Articular chondrocyte of knee joint (primary cell): ENCODE measurements around the gene RFXANK. TPM values are rescaled to one million over a fixed set of nuclear protein-coding genes. Genes with fewer than 3 reads are reported as not detected.

Source experiments
- small RNA-seq: library from RNA; depleted of rRNA; stranded (forward); fragments of <200 nt; gene quantifications from one replicate; pipeline ENCODE3, GENCODE V24; 2012
- total RNA-seq: library from RNA; depleted of rRNA; stranded (reverse); fragments of >200 nt; gene quantifications from 2 replicates; pipeline ENCODE4 v1.2.3, GENCODE V29; 2012

The RFXANK gene
- total RNA-seq = 32.1 and 32.4 TPM in 2 replicates

DNA sequence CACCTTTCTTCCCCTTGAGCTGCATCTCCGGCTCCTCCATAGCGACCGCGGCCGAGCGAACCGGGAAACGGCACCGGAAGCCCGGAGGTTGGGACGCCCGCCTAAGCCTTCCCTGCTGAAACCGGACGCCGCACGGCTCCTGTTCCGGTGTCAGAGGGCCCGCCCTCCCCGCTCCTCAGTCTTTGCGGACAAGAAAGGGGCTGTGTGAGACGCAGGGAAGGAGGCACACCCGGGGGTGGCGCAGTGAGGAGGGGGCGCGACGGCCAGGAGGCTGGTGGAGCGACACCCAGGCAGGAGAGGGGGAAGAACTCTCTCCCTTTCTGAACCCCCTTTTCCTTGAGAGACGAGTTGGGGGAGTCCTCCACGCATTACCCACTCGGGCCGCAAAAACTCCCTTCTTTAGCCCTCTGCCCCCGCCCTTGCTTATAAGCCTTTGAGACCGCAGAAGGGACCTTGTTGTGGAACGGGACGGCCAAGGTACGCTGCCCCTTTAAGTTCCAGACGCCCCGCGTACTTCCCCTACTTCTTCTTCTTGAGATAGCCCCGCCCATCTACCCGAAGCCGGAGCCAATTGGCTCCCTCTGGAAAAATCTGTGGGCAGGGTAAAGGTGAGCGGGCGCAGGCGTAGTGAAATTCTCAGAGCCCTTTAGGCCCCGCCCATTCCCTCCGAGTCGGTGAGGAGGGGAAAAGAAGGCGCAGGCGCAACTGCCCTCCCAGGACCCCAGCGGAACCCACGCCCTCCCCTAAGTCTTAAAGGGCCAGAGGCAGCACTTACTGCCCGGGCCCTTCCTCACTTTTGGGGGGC lies at the start of gene RFXANK, which contains the start of gene BORCS8:
Gene RFXANK (plus strand): TSS at position 181 of the 805 bp plus-strand sequence. CDS start 1,689 bp downstream, outside the sequence.
Gene BORCS8 (minus strand): TSS at position 75 of the 805 bp plus-strand sequence. CDS start 35 bp downstream, at position 40.

GRCh38 chr19:19170053-19170872 lies 21.8 kb upstream of the RFXANK start, which contains the start of gene MEF2B:
Gene MEF2B, minus strand, starts transcription at chr19:19170263. Its CDS starts 19,528 bp downstream, at chr19:19150735.

GRCh38 chr19:19203012-19203856 lies 11.2 kb downstream of the RFXANK start, which contains the start of gene NR2C2AP:
Gene NR2C2AP, minus strand, starts transcription at chr19:19203414. Its CDS starts 354 bp downstream, at chr19:19203060.

DNA sequence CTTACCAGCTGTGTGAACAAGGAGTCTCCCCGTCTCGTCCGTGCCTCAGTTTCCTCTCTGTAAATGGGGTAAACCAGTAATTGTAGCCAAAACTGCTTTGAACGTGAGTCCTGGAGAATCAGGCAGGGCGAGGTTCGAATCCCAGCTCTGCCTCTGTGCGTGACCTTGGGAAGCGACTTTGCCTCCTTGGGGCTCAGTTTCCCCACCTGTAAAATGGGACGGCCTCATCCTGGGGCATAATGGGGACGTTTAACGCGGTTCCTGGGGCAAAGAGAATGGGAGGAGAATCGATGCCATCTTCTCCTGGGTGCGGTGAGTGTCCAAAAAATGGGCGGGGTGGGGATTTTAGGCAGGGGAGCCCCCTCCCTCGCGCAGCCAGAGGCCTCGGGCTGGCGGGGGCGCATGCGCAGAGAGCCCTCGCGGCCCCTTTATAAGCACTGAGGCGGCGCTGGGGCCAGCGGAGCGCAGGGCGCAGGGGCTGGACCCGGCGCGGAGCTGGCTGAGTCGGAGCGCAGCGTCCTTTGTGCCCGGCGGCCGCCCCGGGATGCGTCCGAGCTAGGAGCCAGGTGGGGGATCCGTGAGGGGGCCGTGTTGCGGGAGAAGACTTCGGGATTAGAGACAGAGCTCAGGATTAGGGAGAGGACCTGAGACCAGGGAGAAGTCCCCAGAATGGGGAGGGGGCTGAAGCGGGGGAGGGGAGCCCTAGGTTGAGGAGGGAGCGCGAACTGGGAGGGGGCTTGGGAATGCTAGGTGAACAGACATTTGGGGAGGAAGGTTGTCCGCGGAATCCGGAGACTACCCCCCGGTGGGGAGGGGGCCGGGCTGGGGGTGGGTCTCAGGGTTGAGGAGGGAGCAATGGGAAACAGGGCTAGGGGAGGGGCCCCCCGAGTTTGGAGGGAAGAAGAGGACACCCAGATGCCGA lies 19.7 kb downstream of the RFXANK start, which contains the start of gene NCAN:
Gene NCAN (plus strand): TSS at position 460 of the 922 bp plus-strand sequence. CDS start 4,996 bp downstream, outside the sequence.

Small RNA genes lying within 50 kb of the gene (small RNA-seq; reads per million reads assigned to genes)
- not detected for gene RNU6-1028P

Other genes with a start within 250 kb of the RFXANK start
- gene SUGP2, start 158.7 kb upstream of the RFXANK start, total RNA-seq = 34.7 and 35.5 TPM in 2 replicates
- 21.5 and 25.6 TPM in 2 replicates for gene ARMC6, start 158.7 kb upstream of the RFXANK start, total RNA-seq
- gene SLC25A42, start 128.3 kb upstream of the RFXANK start, total RNA-seq = 5.0 and 5.6 TPM in 2 replicates
- 11.1 and 12.8 TPM in 2 replicates for gene TMEM161A, start 53.8 kb upstream of the RFXANK start, total RNA-seq
- 0.26 TPM in 1 of 2 replicates, not detected in the other for gene MEF2B, start 22.0 kb upstream of the RFXANK start, total RNA-seq
- gene BORCS8, start 106 bp upstream of the RFXANK start, total RNA-seq = 10.3 and 12.3 TPM in 2 replicates
- 3.7 and 5.9 TPM in 2 replicates for gene NR2C2AP, start 11.2 kb downstream of the RFXANK start, total RNA-seq
- not detected in 2 replicates for gene NCAN, start 19.7 kb downstream of the RFXANK start, total RNA-seq
- gene TM6SF2, start 81.0 kb downstream of the RFXANK start, total RNA-seq = 0.65 TPM in 2 replicates
- 28.5 and 33.2 TPM in 2 replicates for gene SUGP1, start 128.3 kb downstream of the RFXANK start, total RNA-seq
- 33.1 and 39.2 TPM in 2 replicates for gene MAU2, start 128.6 kb downstream of the RFXANK start, total RNA-seq
- 39.9 and 51.1 TPM in 2 replicates for gene GATAD2A, start 213.4 kb downstream of the RFXANK start, total RNA-seq